GM23338 (cell line): ENCODE data around the gene TAF11L10. TPM values are rescaled to one million over a fixed set of nuclear protein-coding genes. Genes with fewer than 3 reads are reported as not detected.
"Not testable (repeated sequence)": the region's sequence is repeated elsewhere in the genome, so short reads cannot be mapped to it uniquely, and the experiment has no call there.

Source experiments
- ATAC-seq: fragments of 200-7000 bp; cut with Tn5 transposase; 3 replicates; pipeline ENCODE4 v1.9.1; 2020
- DNase-seq: peaks from one replicate; pipeline ENCODE4 v3.0.0-alpha.2; 2015; ENCODE audit warnings: low spot score
- H2AFZ ChIP-seq: fragments of 200-600 bp; sonication (generic); 2 replicates; pipeline ENCODE4 v1.8.0; 2016; ENCODE audit warnings: antibody characterized with exemption, mild to moderate bottlenecking, moderate library complexity
- H3F3A ChIP-seq: fragments of 200-600 bp; sonication (generic); replicated peaks from 2 replicates; pipeline ENCODE4 v1.8.0; 2017; ENCODE audit warnings: antibody characterized with exemption, mixed run types, low read depth
- H3K27ac ChIP-seq: fragments of 200-600 bp; sonication (generic); 2 replicates; pipeline ENCODE4 v1.6.1; 2016; ENCODE audit warnings: low read depth
- H3K27me3 ChIP-seq: fragments of 200-600 bp; sonication (generic); 2 replicates; pipeline ENCODE4 v1.8.0; 2016; ENCODE audit warnings: mild to moderate bottlenecking, mixed run types, moderate library complexity; ENCODE audit not compliant: insufficient read depth
- H3K36me3 ChIP-seq: fragments of 200-600 bp; sonication (generic); 2 replicates; pipeline ENCODE4 v1.8.0; 2016; ENCODE audit warnings: mild to moderate bottlenecking; ENCODE audit not compliant: insufficient read depth
- H3K4me1 ChIP-seq: fragments of 200-600 bp; sonication (generic); 2 replicates; pipeline ENCODE4 v1.8.0; 2016; ENCODE audit warnings: mild to moderate bottlenecking, moderate library complexity; ENCODE audit not compliant: insufficient read depth
- H3K4me2 ChIP-seq: fragments of 200-600 bp; sonication (generic); 2 replicates; pipeline ENCODE4 v1.7.1; 2017; ENCODE audit warnings: mixed run types
- H3K4me3 ChIP-seq: fragments of 200-600 bp; sonication (generic); 2 replicates; pipeline ENCODE4 v1.6.1; 2016; ENCODE audit warnings: mixed run types
- H3K79me2 ChIP-seq: fragments of 200-600 bp; sonication (generic); replicated peaks from 2 replicates; pipeline ENCODE4 v1.8.0; 2017; ENCODE audit warnings: mild to moderate bottlenecking; ENCODE audit not compliant: insufficient read depth
- H3K9me2 ChIP-seq: fragments of 200-600 bp; sonication (generic); 2 replicates; pipeline ENCODE4 v1.8.0; 2017; ENCODE audit not compliant: insufficient read depth
- H4K20me1 ChIP-seq: fragments of 200-600 bp; sonication (generic); replicated peaks from 2 replicates; pipeline ENCODE4 v1.8.0; 2017; ENCODE audit warnings: mild to moderate bottlenecking; ENCODE audit not compliant: insufficient read depth
- H3K27ac Mint-ChIP-seq: 2 replicates; pipeline ENCODE4 v1.8.0; 2020; ENCODE audit warnings: inconsistent platforms, mild to moderate bottlenecking, moderate library complexity, mixed read lengths
- H3K27me3 Mint-ChIP-seq: 3 replicates; pipeline ENCODE4 v1.8.0; 2022; ENCODE audit warnings: low read depth, mild to moderate bottlenecking, moderate library complexity, mixed read lengths, inconsistent platforms; ENCODE audit not compliant: insufficient read depth, poor library complexity
- H3K36me3 Mint-ChIP-seq: 3 replicates; pipeline ENCODE4 v1.8.0; 2021; ENCODE audit warnings: low read depth, mild to moderate bottlenecking, inconsistent platforms, moderate library complexity, mixed read lengths
- H3K4me1 Mint-ChIP-seq: 3 replicates; pipeline ENCODE4 v1.8.0; 2020; ENCODE audit warnings: mild to moderate bottlenecking, inconsistent platforms, mixed read lengths
- H3K4me3 Mint-ChIP-seq: 3 replicates; pipeline ENCODE4 v1.8.0; 2021; ENCODE audit warnings: moderate library complexity, mild to moderate bottlenecking, inconsistent platforms, mixed read lengths
- H3K9me3 Mint-ChIP-seq: 3 replicates; pipeline ENCODE4 v1.8.0; 2020; ENCODE audit warnings: moderate library complexity, mild to moderate bottlenecking, inconsistent platforms, mixed read lengths
- polyA plus RNA-seq: library from polyadenylated mRNA; unstranded; fragments of >200 nt; fragmentation: Nextera tagmentation; extraction: Ambion mirVana; gene quantifications from 2 replicates; pipeline ENCODE4 v1.2.1, GENCODE V29; 2016
- total RNA-seq: library from RNA; depleted of rRNA; stranded (reverse); fragments of >200 nt; shearing (Covaris generic); gene quantifications from 2 replicates; pipeline ENCODE4 v1.2.3, GENCODE V29; 2014
- TF ChIP-seq, protein P1 (sequence below): fragments of 250-450 bp; sonication (Bioruptor Pico); IDR thresholded peaks from 2 replicates; pipeline ENCODE4 v1.5.0; 2020; ENCODE audit warnings: mild to moderate bottlenecking, moderate library complexity

The TAF11L10 gene
- total and polyA plus RNA-seq, 2 experiments from 2014 or later: not detected

- TF ChIP-seq, protein P1, sequence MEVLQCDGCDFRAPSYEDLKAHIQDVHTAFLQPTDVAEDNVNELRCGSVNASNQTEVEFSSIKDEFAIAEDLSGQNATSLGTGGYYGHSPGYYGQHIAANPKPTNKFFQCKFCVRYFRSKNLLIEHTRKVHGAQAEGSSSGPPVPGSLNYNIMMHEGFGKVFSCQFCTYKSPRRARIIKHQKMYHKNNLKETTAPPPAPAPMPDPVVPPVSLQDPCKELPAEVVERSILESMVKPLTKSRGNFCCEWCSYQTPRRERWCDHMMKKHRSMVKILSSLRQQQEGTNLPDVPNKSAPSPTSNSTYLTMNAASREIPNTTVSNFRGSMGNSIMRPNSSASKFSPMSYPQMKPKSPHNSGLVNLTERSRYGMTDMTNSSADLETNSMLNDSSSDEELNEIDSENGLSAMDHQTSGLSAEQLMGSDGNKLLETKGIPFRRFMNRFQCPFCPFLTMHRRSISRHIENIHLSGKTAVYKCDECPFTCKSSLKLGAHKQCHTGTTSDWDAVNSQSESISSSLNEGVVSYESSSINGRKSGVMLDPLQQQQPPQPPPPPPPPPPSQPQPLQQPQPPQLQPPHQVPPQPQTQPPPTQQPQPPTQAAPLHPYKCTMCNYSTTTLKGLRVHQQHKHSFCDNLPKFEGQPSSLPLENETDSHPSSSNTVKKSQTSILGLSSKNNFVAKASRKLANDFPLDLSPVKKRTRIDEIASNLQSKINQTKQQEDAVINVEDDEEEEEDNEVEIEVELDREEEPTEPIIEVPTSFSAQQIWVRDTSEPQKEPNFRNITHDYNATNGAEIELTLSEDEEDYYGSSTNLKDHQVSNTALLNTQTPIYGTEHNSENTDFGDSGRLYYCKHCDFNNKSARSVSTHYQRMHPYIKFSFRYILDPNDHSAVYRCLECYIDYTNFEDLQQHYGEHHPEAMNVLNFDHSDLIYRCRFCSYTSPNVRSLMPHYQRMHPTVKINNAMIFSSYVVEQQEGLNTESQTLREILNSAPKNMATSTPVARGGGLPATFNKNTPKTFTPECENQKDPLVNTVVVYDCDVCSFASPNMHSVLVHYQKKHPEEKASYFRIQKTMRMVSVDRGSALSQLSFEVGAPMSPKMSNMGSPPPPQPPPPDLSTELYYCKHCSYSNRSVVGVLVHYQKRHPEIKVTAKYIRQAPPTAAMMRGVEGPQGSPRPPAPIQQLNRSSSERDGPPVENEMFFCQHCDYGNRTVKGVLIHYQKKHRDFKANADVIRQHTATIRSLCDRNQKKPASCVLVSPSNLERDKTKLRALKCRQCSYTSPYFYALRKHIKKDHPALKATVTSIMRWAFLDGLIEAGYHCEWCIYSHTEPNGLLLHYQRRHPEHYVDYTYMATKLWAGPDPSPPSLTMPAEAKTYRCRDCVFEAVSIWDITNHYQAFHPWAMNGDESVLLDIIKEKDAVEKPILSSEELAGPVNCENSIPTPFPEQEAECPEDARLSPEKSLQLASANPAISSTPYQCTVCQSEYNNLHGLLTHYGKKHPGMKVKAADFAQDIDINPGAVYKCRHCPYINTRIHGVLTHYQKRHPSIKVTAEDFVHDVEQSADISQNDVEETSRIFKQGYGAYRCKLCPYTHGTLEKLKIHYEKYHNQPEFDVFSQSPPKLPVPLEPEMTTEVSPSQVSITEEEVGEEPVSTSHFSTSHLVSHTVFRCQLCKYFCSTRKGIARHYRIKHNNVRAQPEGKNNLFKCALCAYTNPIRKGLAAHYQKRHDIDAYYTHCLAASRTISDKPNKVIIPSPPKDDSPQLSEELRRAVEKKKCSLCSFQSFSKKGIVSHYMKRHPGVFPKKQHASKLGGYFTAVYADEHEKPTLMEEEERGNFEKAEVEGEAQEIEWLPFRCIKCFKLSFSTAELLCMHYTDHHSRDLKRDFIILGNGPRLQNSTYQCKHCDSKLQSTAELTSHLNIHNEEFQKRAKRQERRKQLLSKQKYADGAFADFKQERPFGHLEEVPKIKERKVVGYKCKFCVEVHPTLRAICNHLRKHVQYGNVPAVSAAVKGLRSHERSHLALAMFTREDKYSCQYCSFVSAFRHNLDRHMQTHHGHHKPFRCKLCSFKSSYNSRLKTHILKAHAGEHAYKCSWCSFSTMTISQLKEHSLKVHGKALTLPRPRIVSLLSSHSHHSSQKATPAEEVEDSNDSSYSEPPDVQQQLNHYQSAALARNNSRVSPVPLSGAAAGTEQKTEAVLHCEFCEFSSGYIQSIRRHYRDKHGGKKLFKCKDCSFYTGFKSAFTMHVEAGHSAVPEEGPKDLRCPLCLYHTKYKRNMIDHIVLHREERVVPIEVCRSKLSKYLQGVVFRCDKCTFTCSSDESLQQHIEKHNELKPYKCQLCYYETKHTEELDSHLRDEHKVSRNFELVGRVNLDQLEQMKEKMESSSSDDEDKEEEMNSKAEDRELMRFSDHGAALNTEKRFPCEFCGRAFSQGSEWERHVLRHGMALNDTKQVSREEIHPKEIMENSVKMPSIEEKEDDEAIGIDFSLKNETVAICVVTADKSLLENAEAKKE (CRISPR knock-in tag): no peak
These were observed 17.4 kb upstream of the TAF11L10 start (continued) for GRCh38 chr5:17614872-17615605.

DNA sequence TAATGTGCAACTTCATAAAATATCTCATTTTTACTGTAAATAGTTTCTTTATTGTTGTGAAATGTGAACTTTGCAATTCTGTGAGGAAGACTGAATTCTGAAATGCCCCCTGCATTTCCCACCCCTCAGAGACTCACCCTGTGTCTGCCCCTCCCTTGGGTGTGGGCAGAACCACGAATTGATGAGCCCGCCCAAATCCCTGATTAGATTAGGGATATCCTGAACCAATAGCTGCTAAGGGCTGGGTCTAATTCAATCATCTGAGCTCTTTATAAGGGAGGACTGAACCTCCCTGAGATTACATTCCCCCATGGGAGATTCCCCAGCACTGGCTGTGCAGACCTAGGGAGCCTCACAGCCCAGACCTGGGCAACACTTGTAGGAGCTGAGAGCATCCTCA, 12.5 kb upstream of the TAF11L10 start, which contains the start of gene TAF11L12:
Gene TAF11L12 (plus strand): TSS at position 301 of the 400 bp plus-strand sequence.
- H3K9me3 Mint-ChIP-seq, H3K27me3 ChIP-seq, H3K4me1 Mint-ChIP-seq, H3K79me2 ChIP-seq, H3K4me3 Mint-ChIP-seq, H3K4me1 ChIP-seq, H2AFZ ChIP-seq, DNase-seq, H3K36me3 ChIP-seq, H3K36me3 Mint-ChIP-seq, ATAC-seq, H4K20me1 ChIP-seq, H3K9me2 ChIP-seq, H3K27ac ChIP-seq, H3K27ac Mint-ChIP-seq, H3K4me2 ChIP-seq, H3K27me3 Mint-ChIP-seq, H3K4me3 ChIP-seq, H3F3A ChIP-seq: not testable (repeated sequence)

GRCh38 chr5:17607461-17607860, 9.8 kb upstream of the TAF11L10 start:
- H3K27me3 ChIP-seq, ATAC-seq, H3K27ac ChIP-seq, H3K27ac Mint-ChIP-seq, H3K9me2 ChIP-seq, H3K4me3 ChIP-seq, H3K4me1 ChIP-seq, H2AFZ ChIP-seq, H3K4me2 ChIP-seq, DNase-seq, H3K4me3 Mint-ChIP-seq, H3K4me1 Mint-ChIP-seq, H3K79me2 ChIP-seq, H3F3A ChIP-seq, H3K36me3 ChIP-seq, H4K20me1 ChIP-seq, H3K27me3 Mint-ChIP-seq, H3K36me3 Mint-ChIP-seq, H3K9me3 Mint-ChIP-seq: not testable (repeated sequence)
